ENCODE data around the gene ZBTB12. TPM values are rescaled to one million over a fixed set of nuclear protein-coding genes. Genes with fewer than 3 reads are reported as not detected.

ZBTB12 gene
- total RNA-seq, 3 donors from 2014 or later, result 2.3 to 6.2 (median 3.4) TPM

DNA sequence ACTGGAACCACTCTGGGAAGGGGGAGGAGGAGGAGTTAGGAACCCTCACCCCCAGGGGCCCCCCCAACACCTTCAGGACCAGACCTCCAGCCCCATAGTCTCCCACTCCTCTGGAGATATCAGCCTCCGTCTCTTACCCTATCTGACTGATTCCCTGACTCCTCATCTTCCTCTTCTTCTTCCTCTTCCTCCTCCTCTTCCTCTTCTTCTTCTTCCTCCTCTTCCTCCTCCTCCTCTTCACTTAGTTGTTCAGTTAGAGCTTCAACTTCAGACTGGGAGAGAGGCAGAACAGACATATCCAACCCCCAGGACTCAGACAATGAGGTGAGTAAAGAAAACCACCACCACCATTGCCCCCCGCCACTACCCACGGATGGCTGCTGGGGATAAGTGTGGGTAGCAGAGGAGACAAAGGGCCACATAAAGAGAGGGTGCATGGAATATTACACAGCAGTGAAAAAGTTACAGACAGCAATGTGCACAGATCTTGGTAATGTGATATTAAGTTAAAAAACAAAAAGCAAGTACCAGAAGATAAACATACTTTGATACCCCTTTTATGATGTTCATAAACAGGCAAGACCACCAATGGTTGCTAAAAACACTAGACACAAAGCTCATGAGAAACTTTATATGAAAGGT, 12.4 kb downstream of the ZBTB12 start:
- intact Hi-C loops (cut with DNase I, micrococcal nuclease), result no loop called here
- Histone ChIP-seq H3K36me3 (ENCODE audit: low read depth) (no peaks in the 10 kb centered on the region), H3K4me3 (no peak overlapping the region), H3K4me1 (ENCODE audit: low read depth) (no peaks in the 10 kb centered on the region), H3K9me3 (no peaks in the 10 kb centered on the region)
- TF ChIP-seq, protein P1, sequence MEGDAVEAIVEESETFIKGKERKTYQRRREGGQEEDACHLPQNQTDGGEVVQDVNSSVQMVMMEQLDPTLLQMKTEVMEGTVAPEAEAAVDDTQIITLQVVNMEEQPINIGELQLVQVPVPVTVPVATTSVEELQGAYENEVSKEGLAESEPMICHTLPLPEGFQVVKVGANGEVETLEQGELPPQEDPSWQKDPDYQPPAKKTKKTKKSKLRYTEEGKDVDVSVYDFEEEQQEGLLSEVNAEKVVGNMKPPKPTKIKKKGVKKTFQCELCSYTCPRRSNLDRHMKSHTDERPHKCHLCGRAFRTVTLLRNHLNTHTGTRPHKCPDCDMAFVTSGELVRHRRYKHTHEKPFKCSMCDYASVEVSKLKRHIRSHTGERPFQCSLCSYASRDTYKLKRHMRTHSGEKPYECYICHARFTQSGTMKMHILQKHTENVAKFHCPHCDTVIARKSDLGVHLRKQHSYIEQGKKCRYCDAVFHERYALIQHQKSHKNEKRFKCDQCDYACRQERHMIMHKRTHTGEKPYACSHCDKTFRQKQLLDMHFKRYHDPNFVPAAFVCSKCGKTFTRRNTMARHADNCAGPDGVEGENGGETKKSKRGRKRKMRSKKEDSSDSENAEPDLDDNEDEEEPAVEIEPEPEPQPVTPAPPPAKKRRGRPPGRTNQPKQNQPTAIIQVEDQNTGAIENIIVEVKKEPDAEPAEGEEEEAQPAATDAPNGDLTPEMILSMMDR (IDR thresholded peaks at IDR 0.05), result no peak
- DNase-seq (no peak), ATAC-seq (no peak)

DNA sequence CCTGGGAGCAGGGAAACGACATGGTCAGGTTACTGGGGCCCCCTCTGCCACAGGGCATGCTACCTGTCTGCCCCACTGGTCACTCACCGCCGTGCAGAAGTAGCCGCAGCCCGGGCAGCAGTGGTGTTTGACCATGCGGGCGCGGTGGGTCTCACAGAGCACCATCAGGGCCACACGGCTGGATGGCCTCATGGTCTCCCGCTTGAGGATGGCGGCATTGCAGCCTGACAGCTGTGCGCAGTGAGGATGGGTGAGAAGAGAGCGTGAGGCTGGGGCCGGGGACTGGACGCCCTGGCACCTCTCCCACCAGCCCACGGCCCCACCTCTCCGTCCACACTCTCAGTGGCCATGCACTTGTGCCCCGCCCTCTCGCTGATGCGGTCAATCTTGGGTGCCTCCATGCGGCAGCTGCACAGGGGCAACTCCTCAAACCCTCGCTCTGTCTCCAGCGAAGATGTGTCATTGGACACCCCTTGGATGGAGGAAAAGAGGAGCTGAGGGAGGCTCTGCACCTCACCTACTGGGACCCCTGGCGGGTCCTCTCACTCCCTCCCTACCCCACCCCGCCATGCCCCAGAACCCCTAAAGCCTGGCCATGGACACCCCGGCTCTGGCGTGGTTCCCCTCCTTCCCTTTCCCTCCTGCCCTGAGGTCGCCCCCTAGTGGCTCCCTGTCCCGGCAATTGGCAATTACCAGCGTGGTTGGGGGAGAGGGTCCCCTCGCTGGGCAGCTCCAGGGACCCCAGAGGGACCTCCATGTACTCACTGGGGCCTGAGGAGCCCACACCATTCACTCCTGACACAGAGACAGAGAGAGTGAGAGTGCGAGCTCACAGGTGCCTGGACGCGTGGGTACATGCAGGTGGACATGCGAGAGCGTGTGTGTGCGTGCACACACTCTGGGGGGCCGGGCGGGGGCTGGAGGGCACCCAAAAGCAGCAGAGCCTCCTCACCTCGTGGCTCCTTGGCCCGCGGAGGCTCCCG, 13.3 kb downstream of the ZBTB12 start:
- intact Hi-C loops (cut with DNase I, micrococcal nuclease), result no loop called here
- no peaks in the 10 kb centered on the region for H3K36me3 ChIP-seq (ENCODE audit: low read depth)
- no peaks in the 10 kb centered on the region for H3K4me1 ChIP-seq (ENCODE audit: low read depth)
- DNase-seq, result peak in 2 of 3 donors; percentile 72 to 75
- peak; percentile 69 for ATAC-seq
- TF ChIP-seq, protein P1 (IDR thresholded peaks at IDR 0.05), result peak; percentile 57
- H3K9me3 ChIP-seq, result no peaks in the 10 kb centered on the region
- H3K4me3 ChIP-seq, result no peak overlapping the region

DNA sequence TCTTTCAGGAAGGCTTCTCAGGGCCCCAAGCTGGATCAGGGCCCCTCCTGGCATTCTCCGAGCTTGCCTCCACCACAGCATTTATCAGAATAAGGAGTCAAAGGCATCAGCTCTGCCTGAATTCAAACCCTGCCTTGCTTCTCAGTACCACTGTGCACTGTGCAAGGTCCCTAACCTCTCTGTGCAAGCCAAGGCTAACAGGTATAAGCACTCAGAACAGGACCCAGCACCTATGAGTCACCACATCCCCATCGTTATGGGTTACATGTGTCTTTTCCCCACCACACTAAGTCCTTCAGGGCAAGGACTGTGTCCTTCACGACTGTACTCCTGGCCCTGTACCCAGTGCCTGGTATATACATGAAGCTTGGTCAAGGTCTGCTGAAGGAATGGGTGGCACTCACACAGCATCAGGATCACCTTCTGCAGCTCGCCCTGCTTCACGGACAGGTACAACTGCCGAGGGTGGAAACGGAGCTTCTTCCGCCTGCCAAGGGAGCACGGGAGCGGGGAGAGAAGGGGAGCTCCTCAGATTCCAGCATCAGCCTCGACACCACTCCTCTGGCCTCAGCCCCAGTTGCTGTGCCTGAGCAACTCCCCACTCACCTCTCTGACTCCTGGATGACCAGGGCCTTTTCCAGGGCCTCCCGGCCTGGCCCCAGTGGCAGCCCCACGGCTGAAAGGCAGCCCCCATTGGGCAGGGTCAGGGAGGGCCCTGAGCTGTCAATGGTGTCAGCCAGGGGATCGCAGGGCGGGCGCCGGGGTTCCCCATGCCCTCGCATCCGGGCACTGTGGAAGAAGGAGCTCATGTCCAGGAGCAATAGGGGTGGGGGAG, 14.5 kb downstream of the ZBTB12 start:
- no peak overlapping the region for H3K4me3 ChIP-seq

DNA sequence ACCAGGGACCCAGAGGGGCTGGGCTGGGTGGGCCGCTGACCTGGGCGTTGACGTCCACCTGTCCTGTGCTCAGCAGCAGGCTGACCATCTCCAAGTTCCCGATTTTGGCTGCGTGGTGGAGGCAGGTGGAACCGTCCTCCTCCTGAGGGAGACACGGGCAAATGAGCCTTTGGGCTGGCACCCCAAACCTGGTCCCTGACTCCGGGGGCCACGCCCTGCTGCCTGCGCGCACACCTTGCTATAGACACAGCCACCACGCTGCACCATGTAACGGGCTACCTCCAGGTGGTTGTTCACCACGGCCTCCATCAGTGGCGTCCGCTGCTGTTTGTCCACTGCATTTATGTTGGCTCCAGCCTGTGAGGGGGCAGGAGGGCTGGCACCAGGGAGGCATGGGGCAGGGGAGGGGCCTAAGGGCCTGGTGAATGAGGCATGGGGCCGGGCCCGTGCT, 15.3 kb downstream of the ZBTB12 start:
- TF ChIP-seq, protein P1 (IDR thresholded peaks at IDR 0.05), result no peak
- no peaks in the 10 kb centered on the region for H3K36me3 ChIP-seq (ENCODE audit: low read depth)
- intact Hi-C loops (cut with DNase I, micrococcal nuclease), result no loop called here
- H3K4me3 ChIP-seq, result no peak overlapping the region
- H3K9me3 ChIP-seq, result no peaks in the 10 kb centered on the region
- DNase-seq, result no peak
- no peak for ATAC-seq
- no peaks in the 10 kb centered on the region for H3K4me1 ChIP-seq (ENCODE audit: low read depth)

More for the DNA sequence above, 14.5 kb downstream of the ZBTB12 start:
- intact Hi-C loops (cut with DNase I, micrococcal nuclease), result no loop called here
- Histone ChIP-seq H3K36me3 (ENCODE audit: low read depth) (no peaks in the 10 kb centered on the region), H3K4me1 (ENCODE audit: low read depth) (no peaks in the 10 kb centered on the region), H3K9me3 (no peaks in the 10 kb centered on the region)
- ATAC-seq (peak; percentile 7), DNase-seq (no peak)
- TF ChIP-seq, protein P1 (IDR thresholded peaks at IDR 0.05), result no peak

DNA sequence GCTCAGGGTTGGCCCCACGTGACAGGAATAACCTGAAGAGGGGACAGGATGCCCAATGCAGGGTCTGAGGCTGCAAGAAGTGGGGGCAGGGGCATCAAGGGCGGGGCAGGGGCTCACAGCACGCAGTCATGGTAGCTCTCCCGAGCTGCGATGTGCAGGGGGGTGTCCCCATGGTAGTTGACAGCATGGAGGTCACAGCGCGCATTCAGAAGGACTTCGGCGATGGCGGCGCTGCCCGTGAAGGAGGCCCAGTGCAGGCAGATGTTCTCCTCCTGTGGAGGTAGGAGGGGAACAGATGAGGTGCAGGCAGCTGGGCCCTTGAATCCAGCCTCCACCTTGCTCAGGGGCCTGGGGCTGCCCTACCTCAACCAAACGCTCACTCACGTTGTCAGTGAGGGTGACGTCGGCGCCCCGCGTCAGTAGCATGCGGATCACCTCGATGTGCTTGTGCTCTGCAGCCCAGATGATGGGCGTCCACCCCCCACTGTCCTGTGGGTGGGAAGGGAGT, 17.3 kb downstream of the ZBTB12 start:
- H3K36me3 ChIP-seq (ENCODE audit: low read depth), result peaks cover 8% of the 10 kb centered on the region
- peaks cover 3% of the 10 kb centered on the region for H3K4me1 ChIP-seq (ENCODE audit: low read depth)
- TF ChIP-seq, protein P1 (IDR thresholded peaks at IDR 0.05), result no peak
- no peak for ATAC-seq
- no peak overlapping the region for H3K4me3 ChIP-seq
- DNase-seq, result no peak
- H3K9me3 ChIP-seq, result no peaks in the 10 kb centered on the region
- intact Hi-C loops (cut with DNase I, micrococcal nuclease), result no loop called here

Data from mucosa of descending colon (tissue), 3 donors.